ENCODE results near the gene TCP11L2. TPM values are rescaled to one million over a fixed set of nuclear protein-coding genes. Genes with fewer than 3 reads are reported as not detected.

The TCP11L2 gene
- total and polyA plus RNA-seq, 2 of the 13 experiments (the other 11 are each of a cell fraction or from before 2014, with no cell fraction given) = 4.6 to 24.1 TPM

- TF ChIP-seq TFE3 (CRISPR knock-in tag; IDR thresholded peaks at IDR 0.05) = 0 out of 2 replicates have a peak, but pooled peaks have one; percentile 19
- no peak for TF ChIP-seq SMARCC2 (IDR thresholded peaks at IDR 0.05)
- no peak for TF ChIP-seq ZFP1 (CRISPR knock-in tag; IDR thresholded peaks at IDR 0.05)
- no peak for TF ChIP-seq IRX3 (CRISPR knock-in tag; IDR thresholded peaks at IDR 0.05; ENCODE audit: borderline replicate concordance, low read depth)
- TF ChIP-seq REST (IDR thresholded peaks at IDR 0.05; ENCODE audit: borderline replicate concordance in 1 of 2, low read depth in 1 of 2, low read length in 2 of 2) = no peak
- no peak for TF ChIP-seq HOMEZ (CRISPR knock-in tag; IDR thresholded peaks at IDR 0.05; ENCODE audit: low read depth)
- no peak for TF ChIP-seq PREB (CRISPR knock-in tag; IDR thresholded peaks at IDR 0.05)
- TF ChIP-seq HOXD1 (CRISPR knock-in tag; IDR thresholded peaks at IDR 0.05) = no peak
- no peak for TF ChIP-seq NFKB2 (CRISPR knock-in tag; IDR thresholded peaks at IDR 0.05; ENCODE audit: borderline replicate concordance)
- no peak for TF ChIP-seq USF2 (IDR thresholded peaks at IDR 0.05; ENCODE audit: low read depth, low read length)
- TF ChIP-seq USF2 (CRISPR knock-in tag; IDR thresholded peaks at IDR 0.05; ENCODE audit: borderline replicate concordance) = no peak
- no peak for TF ChIP-seq ZBTB7B (CRISPR knock-in tag; IDR thresholded peaks at IDR 0.05)
- no peak for TF ChIP-seq ZNF362 (CRISPR knock-in tag; IDR thresholded peaks at IDR 0.05; ENCODE audit: borderline replicate concordance)
- no peak for TF ChIP-seq ZNF839 (CRISPR knock-in tag; IDR thresholded peaks at IDR 0.05; ENCODE audit: borderline replicate concordance)
- TF ChIP-seq ADNP (CRISPR knock-in tag; IDR thresholded peaks at IDR 0.05) = no peak
- no peak for TF ChIP-seq ZNF30 (CRISPR knock-in tag; IDR thresholded peaks at IDR 0.05)
- no peak for TF ChIP-seq NCOA5 (CRISPR knock-in tag; IDR thresholded peaks at IDR 0.05)
- TF ChIP-seq ZNF615 (CRISPR knock-in tag; IDR thresholded peaks at IDR 0.05; ENCODE audit: borderline replicate concordance) = no peak
- TF ChIP-seq TRIM24 (CRISPR knock-in tag; IDR thresholded peaks at IDR 0.05) = no peak
Observed at GRCh38 chr12:106281056-106281782, 21.3 kb upstream of the TCP11L2 start (continued).
